NCI-H524 treated with DMSO at 0.1 percent for 48 hours (cell line): ENCODE data around the gene ZCWPW1.

Experiments
- DNase-seq: peaks from one replicate; lab custom pipeline; 2025; lab: John Stamatoyannopoulos, UW

Gene ZCWPW1

DNA sequence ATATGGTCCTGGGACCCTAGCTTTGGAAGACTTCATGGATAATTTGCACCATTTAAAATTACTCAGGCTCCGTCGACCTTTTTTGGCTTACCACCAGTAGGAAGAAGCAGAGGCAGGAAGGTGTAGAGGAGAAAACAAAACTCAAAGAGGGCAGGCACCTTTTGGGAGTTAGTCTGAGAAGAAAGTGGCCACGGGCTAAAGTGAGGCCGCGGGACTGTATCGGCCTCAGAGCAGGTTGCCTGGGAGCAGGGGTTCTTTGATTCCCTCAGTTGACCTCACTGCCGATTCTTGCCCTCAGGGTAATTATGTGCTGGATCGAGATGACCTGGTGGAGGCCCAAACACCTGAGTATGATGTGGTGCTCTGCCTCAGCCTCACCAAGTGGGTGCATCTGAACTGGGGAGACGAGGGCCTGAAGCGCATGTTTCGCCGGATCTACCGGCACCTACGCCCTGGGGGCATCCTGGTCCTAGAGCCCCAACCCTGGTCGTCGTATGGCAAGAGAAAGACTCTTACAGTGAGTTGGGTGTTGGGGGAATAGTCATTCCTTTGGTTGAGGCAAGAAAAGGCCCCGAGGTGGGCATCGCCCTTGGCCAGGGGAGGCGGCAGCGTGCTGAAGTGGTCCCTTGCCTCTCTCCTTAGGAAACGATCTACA lies 4.2 kb upstream of the ZCWPW1 start:
- DNase-seq = no peak

DNA sequence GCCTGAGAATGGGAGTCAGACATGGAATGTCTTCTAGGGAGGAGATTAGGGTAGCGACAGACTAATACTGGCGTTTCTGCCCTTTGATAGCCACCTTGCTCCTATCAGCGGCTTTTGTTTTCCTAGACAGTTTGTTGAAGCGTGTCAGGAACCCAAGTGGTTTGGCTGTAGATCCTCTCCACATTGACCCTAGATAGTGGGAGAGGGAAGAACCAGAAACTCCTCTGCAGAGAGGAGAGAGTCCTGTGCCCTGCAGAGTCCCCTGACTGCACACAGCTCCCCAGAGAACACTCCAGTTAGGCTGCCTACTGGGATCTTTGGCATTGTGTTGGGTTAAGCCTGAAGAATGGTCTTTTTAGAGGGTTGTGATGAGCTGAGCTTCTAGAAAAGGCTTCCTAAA lies 3.5 kb upstream of the ZCWPW1 start:
- no peak for DNase-seq

DNA sequence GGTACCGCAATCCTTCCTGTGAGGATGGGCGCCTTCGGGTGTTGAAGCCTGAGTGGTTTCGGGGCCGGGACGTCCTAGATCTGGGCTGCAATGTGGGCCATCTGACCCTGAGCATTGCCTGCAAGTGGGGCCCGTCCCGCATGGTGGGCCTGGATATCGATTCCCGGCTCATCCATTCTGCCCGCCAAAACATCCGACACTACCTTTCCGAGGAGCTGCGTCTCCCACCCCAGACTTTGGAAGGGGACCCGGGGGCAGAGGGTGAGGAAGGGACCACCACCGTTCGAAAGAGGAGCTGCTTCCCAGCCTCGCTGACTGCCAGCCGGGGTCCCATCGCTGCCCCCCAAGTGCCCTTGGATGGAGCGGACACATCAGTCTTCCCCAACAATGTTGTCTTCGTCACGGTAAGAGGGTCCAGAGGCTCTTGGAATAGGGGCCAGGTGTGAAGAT lies 2.8 kb upstream of the ZCWPW1 start:
- no peak for DNase-seq

DNA sequence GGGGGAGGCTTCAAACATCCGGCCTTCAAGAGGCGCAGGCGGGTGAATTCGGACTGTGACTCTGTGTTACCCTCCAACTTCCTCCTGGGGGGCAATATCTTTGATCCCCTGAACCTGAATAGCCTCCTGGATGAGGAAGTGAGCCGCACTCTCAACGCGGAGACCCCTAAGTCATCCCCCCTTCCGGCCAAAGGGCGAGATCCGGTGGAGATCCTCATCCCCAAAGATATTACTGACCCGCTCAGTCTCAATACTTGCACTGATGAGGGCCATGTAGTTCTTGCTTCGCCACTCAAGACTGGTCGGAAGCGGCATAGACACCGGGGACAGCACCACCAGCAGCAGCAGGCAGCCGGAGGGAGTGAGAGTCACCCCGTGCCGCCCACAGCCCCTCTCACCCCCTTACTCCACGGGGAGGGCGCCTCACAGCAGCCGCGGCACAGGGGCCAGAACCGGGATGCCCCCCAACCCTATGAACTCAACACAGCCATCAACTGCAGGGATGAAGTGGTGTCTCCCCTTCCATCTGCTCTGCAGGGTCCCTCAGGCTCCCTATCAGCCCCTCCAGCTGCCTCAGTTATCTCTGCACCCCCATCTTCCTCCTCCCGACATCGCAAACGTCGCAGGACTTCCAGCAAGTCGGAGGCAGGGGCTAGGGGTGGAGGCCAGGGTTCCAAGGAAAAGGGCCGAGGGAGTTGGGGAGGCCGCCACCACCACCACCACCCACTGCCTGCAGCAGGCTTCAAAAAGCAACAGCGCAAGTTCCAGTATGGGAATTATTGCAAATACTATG lies 2.2 kb upstream of the ZCWPW1 start:
- DNase-seq = no peak

DNA sequence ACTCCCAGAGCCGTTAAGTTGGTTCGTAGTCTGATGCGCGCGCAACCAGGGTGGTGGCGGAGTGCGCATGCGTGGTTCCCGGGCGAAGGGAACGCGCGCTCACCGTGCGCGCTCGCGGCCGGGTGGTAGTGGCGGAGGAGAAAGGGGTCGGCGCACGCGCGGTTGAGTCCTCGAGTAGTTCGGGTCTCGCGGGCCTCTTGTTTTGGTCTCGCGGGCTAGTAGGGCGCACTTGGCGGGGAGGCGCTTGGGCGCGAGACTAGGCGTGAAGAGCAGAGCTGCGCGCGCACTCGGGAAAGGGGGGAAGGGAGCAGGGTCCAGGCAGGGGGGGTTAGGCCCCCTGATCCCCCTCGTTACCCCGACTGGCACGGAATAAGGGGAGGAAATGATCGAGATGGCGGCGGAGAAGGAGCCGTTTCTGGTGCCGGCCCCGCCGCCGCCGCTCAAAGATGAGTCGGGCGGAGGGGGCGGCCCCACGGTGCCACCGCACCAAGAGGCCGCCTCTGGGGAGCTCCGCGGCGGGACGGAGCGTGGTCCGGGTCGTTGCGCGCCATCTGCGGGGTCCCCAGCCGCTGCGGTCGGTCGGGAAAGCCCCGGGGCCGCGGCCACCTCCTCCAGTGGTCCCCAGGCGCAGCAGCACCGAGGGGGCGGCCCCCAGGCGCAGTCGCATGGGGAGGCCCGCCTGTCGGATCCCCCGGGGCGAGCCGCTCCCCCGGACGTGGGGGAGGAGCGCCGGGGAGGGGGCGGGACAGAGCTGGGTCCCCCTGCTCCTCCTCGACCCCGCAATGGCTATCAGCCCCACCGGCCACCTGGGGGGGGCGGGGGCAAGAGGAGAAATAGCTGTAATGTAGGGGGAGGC lies 1.4 kb upstream of the ZCWPW1 start, which contains the start of gene MEPCE:
Gene MEPCE (plus strand): TSS at position 195 of the 856 bp plus-strand sequence. CDS start 188 bp downstream, at position 383.
- peak; percentile 68 for DNase-seq

DNA sequence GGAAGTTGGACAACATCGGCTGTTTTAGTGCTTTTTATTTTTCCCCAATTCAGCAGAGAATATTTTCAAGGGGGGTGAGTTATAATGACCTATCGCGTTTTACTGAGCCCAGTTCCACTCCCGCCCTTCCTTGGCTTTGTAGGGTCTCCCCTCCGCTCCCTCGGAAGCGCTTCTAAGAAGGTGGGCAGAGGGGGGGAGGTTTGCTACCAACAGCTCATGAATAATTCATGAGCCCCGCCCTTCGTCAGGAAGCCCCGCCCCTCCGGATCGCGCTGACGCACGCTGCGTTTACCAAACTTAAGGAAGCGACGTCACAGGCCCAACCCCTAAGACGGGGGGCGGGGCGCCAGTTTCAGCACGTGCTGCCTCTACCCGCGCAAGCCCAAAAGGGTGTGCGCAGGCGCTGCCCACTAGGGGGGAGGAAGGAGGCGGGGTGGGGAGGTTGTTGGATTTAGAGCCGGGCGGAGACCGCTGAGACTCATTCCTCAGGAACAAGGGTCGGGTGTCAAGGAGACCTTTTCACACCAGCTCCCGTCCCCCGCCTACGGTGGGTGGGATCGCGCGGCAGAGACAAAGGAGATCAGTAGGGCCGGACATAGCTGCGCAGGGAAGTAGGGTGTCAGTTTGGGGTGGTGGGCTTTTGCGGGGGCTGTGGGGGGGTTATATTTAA lies 599 bp upstream of the ZCWPW1 start:
- peak; percentile 89 for DNase-seq

DNA sequence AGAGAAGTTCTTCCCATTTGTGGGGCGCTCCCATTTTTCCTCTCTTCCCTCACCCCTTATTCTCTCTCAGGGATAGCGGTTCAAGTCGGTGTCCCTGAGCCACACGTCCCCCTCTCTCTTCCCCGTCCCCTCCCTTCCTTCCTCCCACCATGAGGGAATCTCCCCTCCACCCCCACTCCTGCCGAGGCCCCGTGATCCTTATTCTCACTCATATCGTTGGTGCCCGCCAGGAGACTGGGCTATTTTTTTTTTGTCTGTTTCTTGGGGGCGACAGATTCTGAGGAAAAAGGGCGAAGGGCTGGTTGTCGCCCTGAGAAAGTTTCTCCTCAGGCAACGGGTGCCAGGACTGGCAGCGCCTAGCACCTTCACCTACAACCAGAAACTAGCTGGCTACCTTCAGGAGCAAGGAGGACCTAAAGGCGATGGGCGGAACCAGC lies 723 bp downstream of the ZCWPW1 start:
- no peak for DNase-seq

DNA sequence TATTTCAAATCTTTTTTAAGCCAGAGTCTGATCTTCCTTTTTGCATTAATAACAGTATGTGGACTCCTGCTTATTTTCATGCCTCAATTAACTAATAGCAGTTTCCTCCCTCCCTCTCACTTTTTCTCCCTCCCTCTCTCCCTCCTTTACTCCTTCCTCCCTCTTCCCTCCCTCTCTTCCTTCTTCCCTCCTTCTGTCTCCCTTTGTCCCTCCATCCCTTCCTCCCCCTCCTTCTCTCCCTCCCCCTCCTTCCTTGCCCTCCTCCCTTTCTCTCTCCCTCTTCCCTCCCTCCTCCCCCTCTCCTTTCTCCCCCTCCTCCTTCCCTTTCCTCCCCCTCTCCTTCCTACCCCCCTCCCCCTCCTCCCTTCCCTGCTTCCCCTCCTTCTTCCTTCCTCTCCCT lies 2.0 kb downstream of the ZCWPW1 start:
- DNase-seq = no peak

DNA sequence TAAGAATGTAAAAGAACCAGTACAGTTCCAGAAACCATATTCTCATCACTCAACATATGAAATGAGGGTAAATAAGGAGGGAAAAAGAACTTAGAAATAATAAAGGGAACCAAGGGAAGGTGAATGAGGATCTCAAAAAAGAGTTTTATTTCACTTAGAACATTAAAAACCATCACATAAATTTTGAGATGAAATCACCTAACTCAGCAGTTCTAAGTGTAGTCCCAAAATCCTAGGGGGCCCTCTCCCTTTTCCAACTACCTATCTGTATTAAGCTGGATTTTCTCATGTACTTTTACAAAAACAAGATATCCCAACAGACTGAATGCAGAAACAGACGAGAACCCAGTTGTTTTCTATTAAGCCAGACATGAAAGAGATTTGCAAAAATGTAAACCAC lies 3.2 kb downstream of the ZCWPW1 start:
- DNase-seq = no peak

DNA sequence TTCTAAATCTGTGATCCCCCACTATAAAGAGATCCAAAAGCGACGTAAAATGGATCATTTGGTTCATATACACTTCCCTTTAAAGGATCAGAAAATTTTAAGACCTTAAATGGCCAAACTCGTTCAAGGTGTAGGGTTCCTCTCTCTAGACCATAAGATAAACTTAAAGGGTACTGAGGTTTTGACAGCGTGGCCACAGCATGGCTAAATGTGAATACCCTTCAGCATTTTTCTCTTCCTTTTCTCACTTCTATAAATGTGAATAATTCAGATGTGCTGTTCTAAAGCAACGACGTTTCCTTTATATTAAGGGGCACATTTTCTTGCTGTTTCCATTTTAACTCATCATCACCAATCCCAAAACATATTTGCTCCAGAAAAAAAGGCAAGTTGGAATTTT lies 5.2 kb downstream of the ZCWPW1 start:
- DNase-seq = no peak

DNA sequence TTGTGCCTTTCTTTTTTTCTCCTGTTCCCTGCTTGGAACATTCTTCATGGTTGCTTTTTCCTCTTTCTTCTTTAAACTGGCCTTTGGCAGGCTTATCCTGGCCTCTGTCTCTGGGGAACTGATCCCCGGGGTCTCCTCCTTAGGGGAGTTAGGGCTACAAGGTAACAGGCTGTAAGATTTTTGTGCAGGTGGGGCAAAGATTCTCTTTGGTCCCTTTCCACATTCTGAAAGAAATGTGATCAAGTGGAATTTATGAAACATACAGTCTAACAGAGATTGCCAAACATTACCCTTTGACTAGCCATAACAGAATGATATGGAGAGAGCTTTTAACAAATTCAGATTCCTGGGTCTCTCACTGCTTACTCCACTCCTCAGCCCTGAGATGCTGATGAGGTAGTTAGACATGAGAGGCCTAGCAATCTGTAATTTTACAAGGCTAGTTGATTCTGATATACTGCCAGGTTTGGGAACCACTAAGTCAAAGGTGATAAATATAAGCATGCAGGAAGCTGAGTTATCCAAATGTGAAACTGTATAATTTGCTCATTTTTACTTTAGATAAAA lies 8.8 kb downstream of the ZCWPW1 start:
- DNase-seq = no peak

DNA sequence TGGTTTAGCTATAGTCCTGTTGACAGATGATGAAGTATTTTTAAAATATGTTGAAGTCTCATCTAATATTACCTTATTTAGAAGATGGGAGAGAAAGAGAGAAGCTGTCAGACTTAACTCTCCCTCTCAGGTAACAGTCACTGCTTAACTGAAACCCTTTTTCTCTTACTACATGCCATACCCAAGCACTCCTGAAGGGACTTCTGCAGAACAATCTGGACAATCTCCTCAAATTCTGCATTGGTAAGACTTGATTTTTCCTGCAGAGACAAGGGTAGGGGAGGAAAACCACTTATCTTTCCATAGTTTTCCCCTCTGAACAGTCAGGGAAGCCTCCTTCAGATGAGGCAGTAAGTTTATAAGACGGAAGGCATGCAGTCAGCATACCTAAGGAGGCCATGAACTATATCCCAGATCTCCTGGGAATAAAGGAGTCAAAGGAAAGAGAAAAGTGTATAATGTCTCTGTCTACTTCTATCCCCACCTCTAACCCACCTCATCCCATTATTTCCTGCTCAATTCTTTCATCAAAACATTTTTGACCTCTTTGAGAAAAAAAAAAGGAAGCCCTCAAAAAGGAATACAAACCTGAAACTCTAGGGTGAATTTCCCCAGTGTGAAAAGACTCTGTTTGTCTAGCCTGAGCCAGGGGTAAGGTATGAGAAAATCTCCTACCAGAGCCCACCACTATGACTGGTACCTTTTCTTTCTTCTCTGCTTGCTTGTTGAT lies 9.4 kb downstream of the ZCWPW1 start:
- DNase-seq = no peak

DNA sequence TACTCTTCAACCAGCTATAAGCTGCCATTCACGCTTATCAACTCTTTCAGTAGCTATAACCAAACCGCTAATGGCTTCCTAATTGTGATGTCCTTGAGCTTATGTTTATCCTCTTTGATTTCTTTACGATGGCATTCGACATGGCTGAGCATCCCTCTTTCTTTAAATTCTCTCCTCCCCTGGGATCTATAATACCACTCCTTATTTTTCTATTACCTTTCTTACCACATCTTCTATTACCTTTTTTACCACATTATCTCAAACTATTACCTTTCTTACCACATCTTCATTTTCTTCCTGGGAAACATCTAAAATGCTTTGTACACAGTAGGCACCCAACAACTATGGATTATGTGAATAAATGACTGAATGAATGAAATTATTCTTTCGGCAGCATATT lies 13.1 kb downstream of the ZCWPW1 start:
- no peak for DNase-seq

DNA sequence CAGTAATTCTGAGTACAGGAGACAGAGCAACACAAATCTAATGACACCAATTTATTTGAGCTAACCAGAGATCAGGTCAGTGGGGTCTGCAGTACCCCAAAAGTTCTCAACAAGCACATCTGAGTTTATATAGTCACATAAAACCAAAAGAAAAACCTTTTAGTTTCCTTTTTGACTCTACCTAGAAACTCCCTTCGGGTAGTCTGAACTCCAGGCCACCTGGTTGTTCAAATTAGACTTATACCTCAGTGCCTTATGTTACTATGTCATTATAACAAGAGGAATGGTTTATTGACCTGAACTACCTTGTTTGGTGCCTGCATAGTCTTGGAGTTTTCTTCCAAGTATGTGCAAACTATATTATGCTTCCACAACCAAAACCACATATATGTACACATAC lies 14.6 kb downstream of the ZCWPW1 start:
- no peak for DNase-seq

DNA sequence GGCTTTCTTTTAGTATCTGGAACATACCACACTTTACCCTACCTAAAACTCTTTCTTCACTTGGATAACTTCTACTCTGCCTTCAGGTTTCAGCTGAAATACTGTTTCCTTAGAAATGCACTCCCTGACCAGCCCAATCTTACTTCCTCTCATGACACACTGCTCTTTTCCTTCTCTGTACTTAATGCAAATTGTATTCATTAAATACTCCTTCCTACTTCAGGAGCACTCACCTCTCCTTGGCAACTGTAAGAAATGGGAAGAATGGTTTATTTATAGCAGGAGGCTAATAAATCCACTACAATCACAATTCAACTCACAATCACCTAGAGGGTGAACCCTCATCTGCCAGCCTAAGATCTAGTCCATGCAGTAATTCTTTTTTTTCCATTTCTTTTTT lies 15.2 kb downstream of the ZCWPW1 start:
- no peak for DNase-seq

DNA sequence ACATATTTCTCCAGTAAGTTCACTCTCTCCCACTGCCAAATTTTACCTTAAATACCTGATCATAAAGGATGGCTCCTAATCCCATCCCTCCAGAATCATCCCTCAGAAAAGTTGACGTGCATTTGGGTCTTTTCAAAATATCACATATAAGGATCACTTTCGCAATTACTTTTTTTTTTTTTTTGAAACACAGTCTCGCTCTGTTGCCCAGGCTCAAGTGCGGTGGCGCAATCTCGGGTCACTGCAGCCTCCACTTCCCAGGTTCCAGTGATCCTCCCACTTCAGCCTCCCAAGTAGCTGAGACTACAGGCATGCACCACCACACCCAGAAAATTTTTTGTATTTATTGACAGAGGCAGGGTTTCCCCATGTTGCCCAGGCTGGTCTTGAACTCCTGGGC lies 17.4 kb downstream of the ZCWPW1 start:
- DNase-seq = no peak

DNA sequence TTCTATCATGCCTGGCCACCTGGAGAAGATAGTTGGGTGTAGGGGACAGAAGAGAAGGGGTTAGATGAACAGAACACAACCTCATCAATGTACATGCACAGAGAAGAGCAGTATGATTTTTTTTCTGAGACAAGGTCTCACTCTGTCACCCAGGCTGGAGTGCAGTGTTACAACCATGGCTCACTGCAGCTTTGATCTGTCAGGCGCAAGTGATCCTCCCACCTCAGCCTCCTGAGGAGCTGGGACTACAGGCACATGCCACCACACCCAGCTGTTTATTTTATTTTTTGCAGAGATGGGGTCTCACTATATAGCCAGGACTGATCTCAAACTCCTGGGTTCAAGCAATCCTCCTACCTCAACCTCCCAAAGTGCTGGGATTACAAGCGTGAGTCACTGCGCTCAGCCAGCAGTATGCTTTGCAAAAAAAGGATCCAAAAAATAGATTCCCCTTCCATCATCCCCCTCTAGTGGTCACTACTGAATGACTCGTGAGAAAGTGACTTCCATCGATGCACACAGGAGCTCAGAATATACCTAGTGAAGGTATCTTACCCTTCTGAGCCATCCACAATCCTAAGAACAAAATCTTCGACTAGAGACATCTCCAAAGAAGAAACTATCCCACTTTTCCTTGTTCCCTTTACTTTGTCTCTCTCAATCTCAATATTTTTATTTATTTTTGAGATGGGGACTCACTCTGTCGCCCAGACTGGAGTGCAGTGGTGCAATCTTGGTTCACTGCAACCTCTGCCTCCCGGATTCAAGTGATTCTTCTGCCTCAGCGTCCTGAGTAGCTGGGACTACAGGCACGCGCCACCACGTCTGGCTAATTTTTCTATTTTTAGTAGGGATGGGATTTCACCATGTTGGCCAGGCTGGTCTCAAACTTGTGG lies 21.0 kb downstream of the ZCWPW1 start:
- DNase-seq = peak; percentile 21

DNA sequence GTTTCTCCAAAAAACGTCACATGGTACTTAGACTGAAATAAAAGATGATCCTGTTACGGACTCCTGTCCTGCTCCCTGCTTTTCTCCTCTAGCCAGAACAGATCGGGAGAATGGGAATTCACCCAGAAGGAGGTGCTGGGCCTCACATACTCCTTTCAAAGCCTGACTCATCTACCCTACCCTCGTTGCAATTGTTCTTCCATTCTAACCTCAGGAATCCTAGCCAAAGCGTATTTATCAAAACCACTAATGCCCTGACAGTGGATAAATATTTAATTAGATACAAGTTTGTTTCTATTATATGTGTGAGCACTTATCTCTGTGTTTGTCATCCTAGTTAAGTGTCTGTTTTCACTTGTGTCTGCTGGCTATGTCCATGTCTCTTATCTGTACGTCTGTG lies 21.7 kb downstream of the ZCWPW1 start:
- no peak for DNase-seq

DNA sequence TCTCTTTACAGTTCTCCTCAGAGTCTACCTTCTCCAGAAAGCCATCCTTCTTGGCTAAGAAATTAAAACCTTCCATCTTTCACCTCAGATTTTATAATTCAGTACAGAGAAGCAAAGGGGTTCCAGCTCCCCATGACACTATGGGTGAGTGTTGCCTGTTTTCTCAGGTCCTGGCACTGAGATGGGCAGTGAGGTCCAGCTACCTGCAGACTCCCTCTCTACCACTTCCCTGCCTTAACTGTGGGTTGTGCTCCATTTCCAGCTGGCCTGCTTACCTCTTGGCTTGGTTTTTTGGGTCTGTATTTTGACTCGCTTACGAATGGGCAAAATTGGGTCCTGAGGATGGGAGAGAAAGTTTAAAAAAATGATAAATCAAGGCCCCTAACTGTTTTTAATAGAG lies 26.3 kb downstream of the ZCWPW1 start:
- no peak for DNase-seq

DNA sequence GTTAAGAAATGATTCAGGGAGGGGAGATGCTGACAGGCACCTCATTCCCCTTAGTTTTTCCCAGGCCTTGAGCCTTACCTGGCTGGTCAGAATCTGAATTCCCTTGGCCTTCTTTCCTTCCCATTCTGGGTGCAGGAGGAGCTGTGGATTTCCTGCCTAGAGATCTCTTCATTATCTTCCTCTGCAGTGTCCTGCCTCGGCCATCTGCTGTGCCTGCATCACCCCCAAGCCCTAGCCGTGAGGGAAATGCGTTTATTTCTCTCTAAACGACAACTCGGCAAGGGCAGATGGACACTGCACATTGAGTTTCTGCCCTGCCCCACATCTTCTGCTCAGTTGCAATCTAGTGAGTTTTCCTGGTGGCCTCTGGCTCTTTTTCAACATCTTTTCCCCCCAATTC lies 26.7 kb downstream of the ZCWPW1 start:
- no peak for DNase-seq
